ENCODE results near the gene CADM4. TPM values are rescaled to one million over a fixed set of nuclear protein-coding genes. Genes with fewer than 3 reads are reported as not detected.

The CADM4 gene
- total and polyA plus RNA-seq, 9 of the 15 experiments (the other 6 are each of a cell fraction or from before 2014, with no cell fraction given) = 0.03 to 4.6 (median 1.3) TPM

- no peak for TF ChIP-seq ZNF121 (CRISPR knock-in tag; conservative IDR thresholded peaks at IDR 0.05)
- TF ChIP-seq CREB1 (IDR thresholded peaks at IDR 0.05) = no peak; the same call in 1 of the 2 replicates
- TF ChIP-seq CREB1 (CRISPR knock-in tag; IDR thresholded peaks at IDR 0.05) = no peak
- TF ChIP-seq ETS2 (tag; IDR thresholded peaks at IDR 0.05; ENCODE audit: borderline replicate concordance, poor library complexity, severe bottlenecking) = no peak
- no peak for TF ChIP-seq ZNF717 (CRISPR knock-in tag; IDR thresholded peaks at IDR 0.05)
- TF ChIP-seq, protein P1, sequence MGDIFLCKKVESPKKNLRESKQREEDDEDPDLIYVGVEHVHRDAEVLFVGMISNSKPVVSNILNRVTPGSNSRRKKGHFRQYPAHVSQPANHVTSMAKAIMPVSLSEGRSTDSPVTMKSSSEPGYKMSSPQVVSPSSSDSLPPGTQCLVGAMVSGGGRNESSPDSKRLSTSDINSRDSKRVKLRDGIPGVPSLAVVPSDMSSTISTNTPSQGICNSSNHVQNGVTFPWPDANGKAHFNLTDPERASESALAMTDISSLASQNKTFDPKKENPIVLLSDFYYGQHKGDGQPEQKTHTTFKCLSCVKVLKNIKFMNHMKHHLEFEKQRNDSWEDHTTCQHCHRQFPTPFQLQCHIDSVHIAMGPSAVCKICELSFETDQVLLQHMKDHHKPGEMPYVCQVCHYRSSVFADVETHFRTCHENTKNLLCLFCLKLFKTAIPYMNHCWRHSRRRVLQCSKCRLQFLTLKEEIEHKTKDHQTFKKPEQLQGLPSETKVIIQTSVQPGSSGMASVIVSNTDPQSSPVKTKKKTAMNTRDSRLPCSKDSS (IDR thresholded peaks at IDR 0.05; ENCODE audit: low read depth, partially characterized antibody) = no peak
- TF ChIP-seq GATAD2B (IDR thresholded peaks at IDR 0.05; ENCODE audit: borderline replicate concordance) = no peak
- no peak for TF ChIP-seq ERF (CRISPR knock-in tag; IDR thresholded peaks at IDR 0.05)
- no peak; the same call in 1 of the 2 replicates for TF ChIP-seq SMARCC2 (IDR thresholded peaks at IDR 0.05; ENCODE audit: low read depth)
- no peak for TF ChIP-seq POU5F1 (IDR thresholded peaks at IDR 0.05; ENCODE audit: borderline replicate concordance, low read depth, low read length, partially characterized antibody)
- no peak for TF ChIP-seq ZNF318 (IDR thresholded peaks at IDR 0.05; ENCODE audit: borderline replicate concordance in 1 of 2, low read depth in 1 of 2)
- TF ChIP-seq BRCA1 (IDR thresholded peaks at IDR 0.05) = no peak
- TF ChIP-seq BRCA1 (CRISPR knock-in tag; IDR thresholded peaks at IDR 0.05) = no peak
- TF ChIP-seq, protein P2, sequence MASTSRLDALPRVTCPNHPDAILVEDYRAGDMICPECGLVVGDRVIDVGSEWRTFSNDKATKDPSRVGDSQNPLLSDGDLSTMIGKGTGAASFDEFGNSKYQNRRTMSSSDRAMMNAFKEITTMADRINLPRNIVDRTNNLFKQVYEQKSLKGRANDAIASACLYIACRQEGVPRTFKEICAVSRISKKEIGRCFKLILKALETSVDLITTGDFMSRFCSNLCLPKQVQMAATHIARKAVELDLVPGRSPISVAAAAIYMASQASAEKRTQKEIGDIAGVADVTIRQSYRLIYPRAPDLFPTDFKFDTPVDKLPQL (IDR thresholded peaks at IDR 0.05; ENCODE audit: extremely low read depth, insufficient read length) = no peak
- TF ChIP-seq, protein P3, sequence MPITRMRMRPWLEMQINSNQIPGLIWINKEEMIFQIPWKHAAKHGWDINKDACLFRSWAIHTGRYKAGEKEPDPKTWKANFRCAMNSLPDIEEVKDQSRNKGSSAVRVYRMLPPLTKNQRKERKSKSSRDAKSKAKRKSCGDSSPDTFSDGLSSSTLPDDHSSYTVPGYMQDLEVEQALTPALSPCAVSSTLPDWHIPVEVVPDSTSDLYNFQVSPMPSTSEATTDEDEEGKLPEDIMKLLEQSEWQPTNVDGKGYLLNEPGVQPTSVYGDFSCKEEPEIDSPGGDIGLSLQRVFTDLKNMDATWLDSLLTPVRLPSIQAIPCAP (CRISPR knock-in tag; IDR thresholded peaks at IDR 0.05; ENCODE audit: borderline replicate concordance) = no peak
- TF ChIP-seq TAL1 (IDR thresholded peaks at IDR 0.05) = peak; percentile 74
Measured at GRCh38 chr19:43620061-43621001, 19.3 kb downstream of the CADM4 start (continued).
